Neural progenitor cell (in vitro differentiated cells): ENCODE results near the gene EAPP. TPM values are rescaled to one million over a fixed set of nuclear protein-coding genes. Genes with fewer than 3 reads are reported as not detected.
"Not testable (repeated sequence)": the region's sequence is repeated elsewhere in the genome, so short reads cannot be mapped to it uniquely, and the experiment has no call there.

Source experiments
- DNase-seq: peaks from one replicate; pipeline ENCODE4 v3.0.0-alpha.2; 2016; ENCODE audit warnings: low spot score
- H2AFZ ChIP-seq: fragments of 200-600 bp; sonication (generic); replicated peaks from 2 replicates; pipeline ENCODE4 v1.6.1; 2016; ENCODE audit warnings: antibody characterized with exemption
- H3F3A ChIP-seq: fragments of 200-600 bp; sonication (generic); 2 replicates; pipeline ENCODE4 v1.6.1; 2016; ENCODE audit warnings: antibody characterized with exemption, low read depth
- H3K27ac ChIP-seq: fragments of 200-600 bp; sonication (generic); 2 replicates; pipeline ENCODE4 v1.5.1; 2016; ENCODE audit warnings: mild to moderate bottlenecking
- H3K27me3 ChIP-seq: fragments of 200-600 bp; sonication (generic); 2 replicates; pipeline ENCODE4 v1.6.1; 2016; ENCODE audit warnings: mild to moderate bottlenecking, moderate library complexity
- H3K36me3 ChIP-seq: fragments of 200-600 bp; sonication (generic); 2 replicates; pipeline ENCODE4 v1.5.1; 2016
- H3K4me1 ChIP-seq: fragments of 200-600 bp; sonication (generic); 2 replicates; pipeline ENCODE4 v1.6.1; 2016; ENCODE audit warnings: mixed run types
- H3K4me2 ChIP-seq: fragments of 200-600 bp; sonication (generic); 2 replicates; pipeline ENCODE4 v1.6.1; 2016
- H3K4me3 ChIP-seq: fragments of 200-600 bp; sonication (generic); 2 replicates; pipeline ENCODE4 v1.5.1; 2016
- H3K79me2 ChIP-seq: fragments of 200-600 bp; sonication (generic); 2 replicates; pipeline ENCODE4 v1.6.1; 2016; ENCODE audit warnings: low read depth
- H3K9ac ChIP-seq: fragments of 200-600 bp; sonication (generic); 2 replicates; pipeline ENCODE4 v1.6.1; 2016
- H3K9me3 ChIP-seq: fragments of 200-600 bp; sonication (generic); 2 replicates; pipeline ENCODE4 v1.5.1; 2016; ENCODE audit warnings: low read depth
- H4K20me1 ChIP-seq: fragments of 200-600 bp; sonication (generic); 2 replicates; pipeline ENCODE4 v1.6.1; 2016; ENCODE audit warnings: low read depth
- H3K27ac Mint-ChIP-seq: 3 replicates; pipeline ENCODE4 v1.8.0; 2021; ENCODE audit warnings: mixed read lengths
- H3K27me3 Mint-ChIP-seq: 2 replicates; pipeline ENCODE4 v1.8.0; 2022; ENCODE audit warnings: low read depth, mild to moderate bottlenecking, inconsistent platforms, moderate library complexity, mixed read lengths; ENCODE audit not compliant: insufficient read depth
- H3K36me3 Mint-ChIP-seq: 3 replicates; pipeline ENCODE4 v1.8.0; 2021; ENCODE audit warnings: mixed read lengths
- H3K4me1 Mint-ChIP-seq: 3 replicates; pipeline ENCODE4 v1.8.0; 2021; ENCODE audit warnings: mixed read lengths
- H3K4me3 Mint-ChIP-seq: 3 replicates; pipeline ENCODE4 v1.8.0; 2021; ENCODE audit warnings: mild to moderate bottlenecking, moderate library complexity, mixed read lengths
- H3K9me3 Mint-ChIP-seq: 3 replicates; pipeline ENCODE4 v1.8.0; 2020; ENCODE audit warnings: mixed read lengths
- EZH2 ChIP-seq: fragments of 200-600 bp; sonication (generic); IDR thresholded peaks from 2 replicates; pipeline ENCODE4 v1.6.1; 2017; ENCODE audit warnings: antibody characterized with exemption, mild to moderate bottlenecking, moderate library complexity
- EZH2phosphoT487 ChIP-seq: fragments of 200-600 bp; sonication (generic); IDR thresholded peaks from 2 replicates; pipeline ENCODE4 v1.6.1; 2017; ENCODE audit warnings: antibody characterized with exemption
- total RNA-seq: library from RNA; depleted of rRNA; stranded (reverse); fragments of >200 nt; gene quantifications from 2 replicates; pipeline ENCODE4 v1.2.3, GENCODE V29; 2015; ENCODE audit warnings: low replicate concordance
- TF ChIP-seq, protein P1 (sequence below): fragments of 200-600 bp; sonication (generic); IDR thresholded peaks from 2 replicates; pipeline ENCODE4 v1.5.1; 2017; ENCODE audit warnings: antibody characterized with exemption, mild to moderate bottlenecking

Gene EAPP
- total RNA-seq, 1 donor from 2014 or later, result 79.6 TPM

DNA sequence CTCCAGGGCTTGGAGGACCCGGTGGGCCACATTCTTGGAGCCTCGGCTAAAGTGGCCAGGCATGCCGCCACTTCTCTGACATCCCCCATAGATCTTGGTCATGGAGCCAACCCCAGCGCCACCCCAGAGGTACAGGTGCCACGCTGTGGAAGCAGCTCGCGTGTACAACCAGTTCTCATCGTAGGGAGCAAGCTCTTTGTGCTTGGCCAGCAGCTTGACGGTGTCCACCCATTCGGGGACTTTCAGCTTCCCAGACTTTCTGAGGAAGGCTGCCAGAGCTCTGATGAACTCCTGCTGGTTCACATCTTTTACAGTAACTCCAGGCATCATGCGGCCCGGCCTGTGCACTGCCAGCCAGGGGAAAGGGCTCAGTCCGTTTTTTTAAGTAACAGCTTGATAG is 29.3 kb upstream of the EAPP start:
- DNase-seq, result no peak
- no peaks in the 10 kb centered on the region for H4K20me1 ChIP-seq
- H3K36me3 Mint-ChIP-seq, result peaks cover 7% of the 10 kb centered on the region
- H3F3A ChIP-seq, result no peaks in the 10 kb centered on the region
- H3K9me3 Mint-ChIP-seq, result no peaks in the 10 kb centered on the region
- no peak overlapping the region for H3K4me3 Mint-ChIP-seq
- peaks cover 11% of the 10 kb centered on the region for H3K36me3 ChIP-seq
- no peaks in the 10 kb centered on the region for H3K4me1 Mint-ChIP-seq
- H3K4me3 ChIP-seq, result no peak overlapping the region
- no peak overlapping the region for H3K9ac ChIP-seq
- no peaks in the 10 kb centered on the region for H3K9me3 ChIP-seq
- H2AFZ ChIP-seq, result no peak overlapping the region
- TF ChIP-seq EZH2, result no peak
- TF ChIP-seq, protein P1, sequence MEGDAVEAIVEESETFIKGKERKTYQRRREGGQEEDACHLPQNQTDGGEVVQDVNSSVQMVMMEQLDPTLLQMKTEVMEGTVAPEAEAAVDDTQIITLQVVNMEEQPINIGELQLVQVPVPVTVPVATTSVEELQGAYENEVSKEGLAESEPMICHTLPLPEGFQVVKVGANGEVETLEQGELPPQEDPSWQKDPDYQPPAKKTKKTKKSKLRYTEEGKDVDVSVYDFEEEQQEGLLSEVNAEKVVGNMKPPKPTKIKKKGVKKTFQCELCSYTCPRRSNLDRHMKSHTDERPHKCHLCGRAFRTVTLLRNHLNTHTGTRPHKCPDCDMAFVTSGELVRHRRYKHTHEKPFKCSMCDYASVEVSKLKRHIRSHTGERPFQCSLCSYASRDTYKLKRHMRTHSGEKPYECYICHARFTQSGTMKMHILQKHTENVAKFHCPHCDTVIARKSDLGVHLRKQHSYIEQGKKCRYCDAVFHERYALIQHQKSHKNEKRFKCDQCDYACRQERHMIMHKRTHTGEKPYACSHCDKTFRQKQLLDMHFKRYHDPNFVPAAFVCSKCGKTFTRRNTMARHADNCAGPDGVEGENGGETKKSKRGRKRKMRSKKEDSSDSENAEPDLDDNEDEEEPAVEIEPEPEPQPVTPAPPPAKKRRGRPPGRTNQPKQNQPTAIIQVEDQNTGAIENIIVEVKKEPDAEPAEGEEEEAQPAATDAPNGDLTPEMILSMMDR, result no peak
- TF ChIP-seq EZH2phosphoT487, result no peak
- H3K27ac Mint-ChIP-seq, result no peak overlapping the region
- peaks cover 2% of the 10 kb centered on the region for H3K27me3 Mint-ChIP-seq
- H3K4me1 ChIP-seq, result no peaks in the 10 kb centered on the region
- no peaks in the 10 kb centered on the region for H3K79me2 ChIP-seq
- H3K27ac ChIP-seq, result no peak overlapping the region
- no peaks in the 10 kb centered on the region for H3K27me3 ChIP-seq
- H3K4me2 ChIP-seq, result no peak overlapping the region

DNA sequence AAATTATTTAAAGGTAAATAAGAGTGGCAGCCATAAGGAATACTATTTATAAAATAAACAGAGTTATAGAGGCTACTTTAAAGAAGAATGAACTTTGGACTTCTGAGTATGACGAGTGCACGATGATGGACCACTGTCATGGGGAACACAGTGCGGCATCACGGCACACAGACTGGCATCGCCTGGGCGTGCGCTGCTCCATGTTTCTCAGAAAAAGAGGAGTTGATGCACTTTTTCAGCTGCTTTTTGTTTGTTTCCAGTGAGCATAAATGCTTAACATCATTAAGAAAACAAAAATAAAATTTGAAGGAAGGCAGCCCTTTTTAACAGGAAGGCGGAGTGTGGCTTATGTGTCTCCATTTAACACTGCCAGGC is 23.3 kb upstream of the EAPP start:
- H3K36me3 ChIP-seq, result peaks cover 9% of the 10 kb centered on the region
- Mint-ChIP-seq H3K4me3 (no peak overlapping the region), H3K9me3 (no peaks in the 10 kb centered on the region), H3K36me3 (peaks cover 9% of the 10 kb centered on the region), H3K4me1 (no peaks in the 10 kb centered on the region), H3K27me3 (peaks cover 2% of the 10 kb centered on the region), H3K27ac (no peak overlapping the region)
- no peak overlapping the region for H3K9ac ChIP-seq
- H3K4me3 ChIP-seq, result no peak overlapping the region
- H3K4me2 ChIP-seq, result no peak overlapping the region
- H3F3A ChIP-seq, result no peaks in the 10 kb centered on the region
- H3K27me3 ChIP-seq, result no peaks in the 10 kb centered on the region
- no peaks in the 10 kb centered on the region for H4K20me1 ChIP-seq
- H3K27ac ChIP-seq, result no peak overlapping the region
- no peaks in the 10 kb centered on the region for H3K9me3 ChIP-seq
- no peak for DNase-seq
- TF ChIP-seq, protein P1, result no peak
- no peak for TF ChIP-seq EZH2
- H2AFZ ChIP-seq, result no peak overlapping the region
- no peaks in the 10 kb centered on the region for H3K4me1 ChIP-seq
- no peaks in the 10 kb centered on the region for H3K79me2 ChIP-seq

DNA sequence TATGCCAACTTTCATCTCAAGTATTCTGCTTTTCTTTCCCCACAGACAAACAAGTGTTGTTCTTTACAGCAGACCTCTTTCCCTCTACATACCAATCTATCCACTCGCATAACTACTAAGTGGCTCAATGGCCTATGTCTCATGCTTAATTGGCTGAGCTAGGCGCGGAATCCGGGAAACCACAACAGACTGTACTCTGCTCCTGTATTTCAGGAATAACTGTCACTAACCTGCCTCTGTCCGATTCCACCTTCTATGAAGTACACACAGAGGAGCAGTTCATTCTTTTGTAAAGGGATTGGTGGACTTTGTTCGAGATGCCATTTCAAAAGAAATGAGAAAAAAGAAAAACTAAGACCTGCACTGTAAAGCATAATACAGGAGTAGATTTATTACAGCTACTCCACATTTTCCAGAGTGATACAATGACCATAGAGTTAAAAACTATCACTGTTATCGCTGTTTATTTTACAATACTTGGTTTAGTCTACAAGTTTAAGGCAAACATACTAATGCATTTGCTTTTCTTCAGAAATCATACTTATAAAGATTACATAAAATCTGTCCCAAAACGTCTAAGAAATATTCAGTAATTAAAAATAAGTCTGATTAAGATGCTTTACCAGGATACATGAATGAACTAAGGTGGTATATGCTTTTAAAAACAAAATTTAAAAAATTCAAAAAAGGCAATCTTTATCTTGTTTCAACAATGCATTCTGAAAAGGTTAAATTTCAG is 22.7 kb upstream of the EAPP start:
- H3K27ac Mint-ChIP-seq, H3K36me3 Mint-ChIP-seq, H3K27me3 ChIP-seq, H3K27me3 Mint-ChIP-seq, H4K20me1 ChIP-seq, H3K9me3 ChIP-seq, H3K36me3 ChIP-seq, H3K9me3 Mint-ChIP-seq, H3K27ac ChIP-seq, H3K4me1 Mint-ChIP-seq, DNase-seq, H2AFZ ChIP-seq, H3F3A ChIP-seq, H3K4me1 ChIP-seq, H3K4me2 ChIP-seq, H3K79me2 ChIP-seq, H3K4me3 Mint-ChIP-seq, H3K9ac ChIP-seq, H3K4me3 ChIP-seq: not testable (repeated sequence)

DNA sequence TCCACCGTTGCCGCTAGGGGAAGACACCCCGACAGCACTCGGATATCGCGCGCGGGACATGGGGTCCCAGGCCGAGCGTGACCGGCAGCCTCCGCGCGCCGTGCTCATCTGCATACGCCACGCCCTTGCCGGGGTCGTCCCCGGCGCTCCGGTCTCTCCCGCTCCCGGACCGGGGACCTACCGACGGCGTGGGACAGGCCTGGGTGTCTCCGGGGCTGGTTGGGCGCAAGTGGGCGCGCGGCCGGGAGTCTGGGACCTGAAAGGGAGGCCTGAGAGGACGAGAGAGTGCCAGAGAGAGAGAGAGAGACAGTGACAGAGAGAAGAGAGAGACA is 17.0 kb upstream of the EAPP start:
- not testable (repeated sequence) for H3K4me1 ChIP-seq, H4K20me1 ChIP-seq, H3K9me3 ChIP-seq, H3K36me3 ChIP-seq, H3K79me2 ChIP-seq, H3K4me3 Mint-ChIP-seq, H3K36me3 Mint-ChIP-seq, H2AFZ ChIP-seq, H3K27me3 ChIP-seq, H3K27me3 Mint-ChIP-seq, DNase-seq, H3K4me3 ChIP-seq, H3K9ac ChIP-seq, H3K27ac Mint-ChIP-seq, H3K27ac ChIP-seq, H3K4me2 ChIP-seq, H3K9me3 Mint-ChIP-seq
- H3K4me1 Mint-ChIP-seq, result peaks cover 13% of the 10 kb centered on the region
- H3F3A ChIP-seq, result peaks cover 12% of the 10 kb centered on the region

DNA sequence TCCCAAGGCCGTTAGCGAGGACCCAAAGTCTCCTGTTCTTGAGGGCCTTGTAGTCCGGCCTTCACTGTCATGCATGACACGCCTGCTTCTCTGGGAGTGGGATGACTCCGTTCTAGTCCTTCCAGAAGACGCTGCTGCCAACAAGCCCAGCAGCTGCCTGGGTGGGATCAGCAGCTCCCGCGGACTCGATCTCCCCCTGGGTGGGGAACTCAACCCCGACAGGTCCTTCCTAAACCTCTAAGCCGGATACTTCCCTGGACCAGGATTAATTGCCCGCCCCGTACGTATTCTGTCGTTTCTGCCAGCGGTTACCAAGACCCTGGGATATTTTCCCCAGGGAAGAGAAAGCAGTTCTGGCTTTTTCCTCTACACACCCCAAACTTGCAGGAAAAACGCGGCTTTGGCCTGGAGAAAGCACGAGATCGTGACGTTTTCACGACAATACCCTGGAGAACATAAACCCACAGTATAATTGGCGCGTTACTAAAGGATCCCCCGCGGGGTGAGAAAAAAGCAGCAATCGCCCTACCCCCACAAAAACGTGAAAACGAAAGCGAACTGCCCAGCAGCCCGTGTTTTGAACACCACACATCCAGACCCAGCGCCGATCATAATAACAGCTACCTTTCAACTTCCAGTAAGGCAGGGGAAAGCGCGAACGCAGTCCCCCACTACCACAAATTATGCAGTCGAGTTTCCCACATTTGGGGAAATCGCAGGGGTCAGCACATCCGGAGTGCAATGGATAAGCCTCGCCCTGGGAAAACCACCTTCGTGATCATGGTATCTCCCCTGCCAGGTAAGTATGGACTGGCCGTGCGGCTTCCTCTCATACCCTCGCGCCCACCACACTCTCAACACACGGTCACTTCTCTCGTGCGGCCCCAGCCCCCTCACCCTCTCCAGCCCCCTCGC is 16.3 kb upstream of the EAPP start:
- not testable (repeated sequence) for H3K4me3 Mint-ChIP-seq, H3K4me1 ChIP-seq, DNase-seq, H3K9me3 Mint-ChIP-seq, H3K4me2 ChIP-seq, H3K79me2 ChIP-seq, H3K27me3 Mint-ChIP-seq, H3K36me3 ChIP-seq, H3K9ac ChIP-seq, H3K27ac ChIP-seq, H3K4me3 ChIP-seq, H3K36me3 Mint-ChIP-seq, H3K27me3 ChIP-seq, H3K27ac Mint-ChIP-seq, H3K9me3 ChIP-seq, H4K20me1 ChIP-seq, H2AFZ ChIP-seq
- H3F3A ChIP-seq, result peaks cover 12% of the 10 kb centered on the region
- H3K4me1 Mint-ChIP-seq, result peaks cover 16% of the 10 kb centered on the region
